ENCODE results near the gene CARD14.
"Not testable (repeated sequence)": the region's sequence is repeated elsewhere in the genome, so short reads cannot be mapped to it uniquely, and the experiment has no call there.

The CARD14 gene

GRCh38 chr17:80248894-80249710 is 79.3 kb downstream of the CARD14 start:
- no peak for DNase-seq (ENCODE audit: low read depth)

- DNase-seq (ENCODE audit: low read depth) = no peak
Measured at GRCh38 chr17:80251966-80252365, 82.1 kb downstream of the CARD14 start.

- no peak for DNase-seq (ENCODE audit: low read depth)
Measured at GRCh38 chr17:80252871-80253270, 83.0 kb downstream of the CARD14 start.

- no peak for DNase-seq (ENCODE audit: low read depth)
Measured at GRCh38 chr17:80253631-80254395, 84.0 kb downstream of the CARD14 start.

- peak; percentile 98 for DNase-seq (ENCODE audit: low read depth)
Measured at GRCh38 chr17:80254396-80255251, 84.8 kb downstream of the CARD14 start.

GRCh38 chr17:80256034-80256350 is 86.2 kb downstream of the CARD14 start:
- DNase-seq (ENCODE audit: low read depth) = no peak

- DNase-seq (ENCODE audit: low read depth) = no peak
Measured at GRCh38 chr17:80257716-80258213, 87.9 kb downstream of the CARD14 start.

- not testable (repeated sequence) for DNase-seq (ENCODE audit: low read depth)
Measured at GRCh38 chr17:80258296-80258695, 88.5 kb downstream of the CARD14 start.

All from EH (cell line).